Gastroesophageal sphincter (tissue), 3 donors: Measurements from ENCODE around the gene SELENOI.

Source experiments
- EP300 ChIP-seq: sonication (generic); formaldehyde crosslinking; IDR thresholded peaks from one replicate; pipeline ENCODE4 v1.6.1; 2017; ENCODE audit warnings: antibody characterized with exemption, mild to moderate bottlenecking
- POLR2A ChIP-seq, 2 donors: fragments of 450-650 bp; IDR thresholded peaks; one replicate each; pipeline ENCODE4 v1.6.1; 2017; ENCODE audit warnings: antibody characterized with exemption in 2 of 2, mild to moderate bottlenecking in 2 of 2, moderate library complexity in 1 of 2
- TF ChIP-seq, protein P1 (sequence below), 4 experiments: fragments of 200-600 bp in 2 of 4; fragments of 450-650 bp in 2 of 4; sonication (generic) in 1 of 4; IDR thresholded peaks; one replicate each; pipeline ENCODE4 v1.5.1; 2017 to 2019; ENCODE audit warnings: antibody characterized with exemption in 4 of 4, mild to moderate bottlenecking in 2 of 4, moderate library complexity in 2 of 4

DNA sequence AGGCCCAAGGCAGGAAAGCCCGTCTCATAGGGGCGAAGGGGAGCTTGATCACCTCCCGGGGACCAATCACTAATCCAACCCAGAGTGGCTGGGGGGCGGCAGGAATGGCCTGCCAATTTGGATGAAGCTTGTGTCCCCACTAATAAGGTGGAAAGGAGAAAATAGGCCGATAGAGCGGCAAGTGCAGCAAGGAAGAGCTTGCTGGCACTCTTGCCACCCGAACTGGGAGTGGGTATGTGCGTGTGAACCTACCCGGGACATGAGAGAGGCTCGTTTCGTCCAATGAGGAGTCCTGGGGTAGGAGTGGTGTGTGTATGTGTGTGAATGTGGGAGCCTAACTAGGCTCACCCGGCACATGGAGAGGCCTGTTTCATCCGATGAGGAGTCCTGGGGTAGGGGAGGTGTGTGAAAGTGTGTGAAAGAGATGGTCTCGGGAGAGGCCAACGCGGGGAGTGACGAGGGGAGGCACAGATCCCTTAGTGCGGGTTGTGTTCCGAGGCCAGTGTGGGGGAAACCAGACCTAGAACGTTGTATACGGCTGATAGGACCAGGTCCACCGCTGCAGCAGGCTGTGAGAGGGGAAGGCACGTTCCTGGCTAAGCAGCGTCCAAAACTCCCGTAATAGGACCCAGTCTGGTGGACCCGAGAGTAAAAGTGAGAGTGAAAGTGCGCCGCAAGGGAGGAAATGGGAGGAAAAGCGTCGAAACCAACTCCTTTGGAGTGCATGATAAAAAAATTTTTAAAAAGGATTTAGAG lies 47.1 kb upstream of the SELENOI start:
- TF ChIP-seq, protein P1, sequence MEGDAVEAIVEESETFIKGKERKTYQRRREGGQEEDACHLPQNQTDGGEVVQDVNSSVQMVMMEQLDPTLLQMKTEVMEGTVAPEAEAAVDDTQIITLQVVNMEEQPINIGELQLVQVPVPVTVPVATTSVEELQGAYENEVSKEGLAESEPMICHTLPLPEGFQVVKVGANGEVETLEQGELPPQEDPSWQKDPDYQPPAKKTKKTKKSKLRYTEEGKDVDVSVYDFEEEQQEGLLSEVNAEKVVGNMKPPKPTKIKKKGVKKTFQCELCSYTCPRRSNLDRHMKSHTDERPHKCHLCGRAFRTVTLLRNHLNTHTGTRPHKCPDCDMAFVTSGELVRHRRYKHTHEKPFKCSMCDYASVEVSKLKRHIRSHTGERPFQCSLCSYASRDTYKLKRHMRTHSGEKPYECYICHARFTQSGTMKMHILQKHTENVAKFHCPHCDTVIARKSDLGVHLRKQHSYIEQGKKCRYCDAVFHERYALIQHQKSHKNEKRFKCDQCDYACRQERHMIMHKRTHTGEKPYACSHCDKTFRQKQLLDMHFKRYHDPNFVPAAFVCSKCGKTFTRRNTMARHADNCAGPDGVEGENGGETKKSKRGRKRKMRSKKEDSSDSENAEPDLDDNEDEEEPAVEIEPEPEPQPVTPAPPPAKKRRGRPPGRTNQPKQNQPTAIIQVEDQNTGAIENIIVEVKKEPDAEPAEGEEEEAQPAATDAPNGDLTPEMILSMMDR (IDR thresholded peaks at IDR 0.05), result no peak
- no peak for TF ChIP-seq EP300
- TF ChIP-seq POLR2A (IDR thresholded peaks at IDR 0.05), result peak in 1 of 2 donors; percentile 11
